Endothelial cell of umbilical vein (primary cell): ENCODE measurements around the gene DMD. TPM values are rescaled to one million over a fixed set of nuclear protein-coding genes. Genes with fewer than 3 reads are reported as not detected.

Experiments used
- BruUV-seq: library from RNA; stranded (reverse); fragments of 400-500 nt; replicated peaks from 2 replicates; lab custom pipeline; 2021; lab: Mats Ljungman, UMichigan
- CTCF ChIA-PET: fragments of 300-600, 350-600 bp; sonication (Branson Sonifier 250); formaldehyde crosslinking; loops from one replicate; lab custom pipeline; 2021; ENCODE audit warnings: antibody characterized with exemption, inconsistent platforms; lab: Charles Lee
- POLR2A ChIA-PET: fragments of 300-600, 350-600 bp; sonication (Branson Sonifier 250); formaldehyde crosslinking; loops from one replicate; lab custom pipeline; 2021; ENCODE audit warnings: antibody characterized with exemption, inconsistent platforms; lab: Charles Lee
- DNase-seq: peaks from one replicate; pipeline ENCODE4 v3.0.0-alpha.2; 2011; ENCODE audit warnings: low read depth, low spot score
- FAIRE-seq: peaks from 2 replicates; lab custom pipeline; 2011; peaks lifted over from hg19 to GRCh38; lab: Jason Lieb, UNC
- H2AFZ ChIP-seq: 2 replicates; pipeline ENCODE4 v1.6.0; 2012; ENCODE audit warnings: low read depth, low read length, control low read depth, inconsistent platforms
- H3K27ac ChIP-seq: 2 replicates; pipeline ENCODE4 v1.5.1; 2011; ENCODE audit warnings: low read depth, mild to moderate bottlenecking, control low read depth, low read length, moderate library complexity; ENCODE audit not compliant: insufficient read depth
- H3K27me3 ChIP-seq, 2 experiments: 2 replicates each; pipeline versions ENCODE4 v1.6.0 to v1.6.1; 2011; ENCODE audit warnings: low read length in 2 of 2, mixed read lengths in 1 of 2; ENCODE audit not compliant: control insufficient read depth in 2 of 2, insufficient read depth in 2 of 2
- H3K36me3 ChIP-seq, 2 experiments: 2 replicates in 1 of 2; 3 replicates in 1 of 2; pipeline ENCODE4 v1.5.1; 2011; ENCODE audit warnings: low read length in 2 of 2, mild to moderate bottlenecking in 1 of 2, moderate library complexity in 1 of 2; ENCODE audit not compliant: control insufficient read depth in 2 of 2, insufficient read depth in 2 of 2; ENCODE audit errors: extremely low read depth in 1 of 2
- H3K4me1 ChIP-seq: 3 replicates; pipeline ENCODE4 v1.5.1; 2011; ENCODE audit warnings: mild to moderate bottlenecking, low read length; ENCODE audit not compliant: control insufficient read depth, insufficient read depth; ENCODE audit errors: extremely low read depth
- H3K4me2 ChIP-seq: 2 replicates; pipeline ENCODE4 v1.6.1; 2011; ENCODE audit warnings: low read length, control low read depth, mixed read lengths; ENCODE audit not compliant: insufficient read depth
- H3K4me3 ChIP-seq, 3 experiments: fragments of 200-600 bp in 1 of 3; sonication (generic), shearing (Covaris generic) in 1 of 3; replicated peaks in 1 of 3; 2 replicates each; pipeline ENCODE4 v1.5.1; 2011 to 2016; ENCODE audit warnings: control low read depth in 3 of 3, low read length in 3 of 3, mild to moderate bottlenecking in 2 of 3, inconsistent platforms in 1 of 3, low read depth in 1 of 3, moderate library complexity in 1 of 3; ENCODE audit not compliant: insufficient read depth in 1 of 3
- H3K79me2 ChIP-seq: 2 replicates; pipeline ENCODE4 v1.6.0; 2012; ENCODE audit warnings: low read length, inconsistent platforms; ENCODE audit not compliant: control insufficient read depth, insufficient read depth
- H3K9ac ChIP-seq: replicated peaks from 2 replicates; pipeline ENCODE3; 2011; ENCODE audit warnings: low read length, control low read depth; ENCODE audit not compliant: insufficient read depth; ENCODE audit errors: extremely low read depth
- H3K9me1 ChIP-seq: replicated peaks from 3 replicates; pipeline ENCODE4 v1.6.0; 2011; ENCODE audit warnings: mild to moderate bottlenecking, low read length; ENCODE audit not compliant: control insufficient read depth, insufficient read depth; ENCODE audit errors: extremely low read depth
- H3K9me3 ChIP-seq: replicated peaks from 2 replicates; pipeline ENCODE4 v1.5.1; 2012; ENCODE audit warnings: low read length, inconsistent platforms; ENCODE audit not compliant: control insufficient read depth, insufficient read depth
- H4K20me1 ChIP-seq: replicated peaks from 2 replicates; pipeline ENCODE3; 2011; ENCODE audit warnings: mild to moderate bottlenecking, low read length; ENCODE audit not compliant: control insufficient read depth, insufficient read depth; ENCODE audit errors: extremely low read depth
- EZH2 ChIP-seq: IDR thresholded peaks from 2 replicates; pipeline ENCODE4 v1.6.1; 2012; ENCODE audit warnings: borderline replicate concordance, low read depth, mild to moderate bottlenecking, moderate library complexity, low read length, inconsistent platforms; ENCODE audit not compliant: severe bottlenecking
- FOS ChIP-seq: IDR thresholded peaks from 2 replicates; pipeline ENCODE4 v1.6.1; 2011; ENCODE audit warnings: mild to moderate bottlenecking, low read length, moderate library complexity, borderline replicate concordance; ENCODE audit not compliant: insufficient read depth
- GATA2 ChIP-seq: IDR thresholded peaks from 2 replicates; pipeline ENCODE4 v1.7.0; 2011; ENCODE audit warnings: low read depth, mild to moderate bottlenecking, moderate library complexity, mixed read lengths, low read length; ENCODE audit not compliant: insufficient read length, insufficient read depth
- JUN ChIP-seq: IDR thresholded peaks from 2 replicates; pipeline ENCODE4 v1.6.1; 2011; ENCODE audit warnings: borderline replicate concordance, low read depth; ENCODE audit not compliant: insufficient read length, insufficient read depth
- MYC ChIP-seq: IDR thresholded peaks from one replicate; pipeline ENCODE4 v1.6.1; 2011; ENCODE audit warnings: mild to moderate bottlenecking, low read depth, low read length
- POLR2A ChIP-seq: IDR thresholded peaks from 2 replicates; pipeline ENCODE4 v1.6.1; 2012; ENCODE audit warnings: low read depth, mild to moderate bottlenecking, control low read depth, low read length
- POLR2AphosphoS5 ChIP-seq: IDR thresholded peaks from 2 replicates; pipeline ENCODE4 v1.6.1; 2012; ENCODE audit warnings: low read depth, mild to moderate bottlenecking, control low read depth, low read length, moderate library complexity; ENCODE audit not compliant: insufficient read depth
- dilution Hi-C: fragments of 300-500 bp; cut with MboI; formaldehyde crosslinking; loops from one replicate; pipeline ENCODE4 v1.15.0; 2019; ENCODE audit warnings: low sequenced_read_pairs; ENCODE audit not compliant: extremely low pct_ligation_motif_present
- intact Hi-C: fragments of 100-400 bp; cut with micrococcal nuclease; formaldehyde crosslinking; loops from one replicate; pipeline ENCODE4 v1.10.0; 2022
- polyA plus RNA-seq, 4 experiments: library from polyadenylated mRNA; depleted of rRNA in 3 of 4; stranded (reverse) in 3 of 4; unstranded in 1 of 4; fragments of >200 nt; gene quantifications; 2 replicates each; pipeline versions ENCODE4 v1.2.1 to v1.2.3, GENCODE V29; 2011 to 2012; ENCODE audit warnings: missing spikeins in 1 of 4
- total RNA-seq: library from RNA; stranded (reverse); gene quantifications from 2 replicates; pipeline ENCODE4 v1.2.3, GENCODE V29; 2021
- TF ChIP-seq, protein P1 (sequence below): IDR thresholded peaks from 2 replicates; pipeline ENCODE4 v1.6.1; 2011; ENCODE audit not compliant: insufficient read depth, insufficient read length
- TF ChIP-seq, protein P2 (sequence below), 2 donors: IDR thresholded peaks; 1 replicate in 1 of 2; 2 replicates in 1 of 2; pipeline ENCODE4 v1.5.1; 2011; ENCODE audit warnings: low read length in 2 of 2, mild to moderate bottlenecking in 2 of 2, moderate library complexity in 2 of 2, control low read depth in 1 of 2, inconsistent platforms in 1 of 2, low read depth in 1 of 2; ENCODE audit not compliant: insufficient read depth in 1 of 2; ENCODE audit errors: extremely low read depth in 1 of 2

Gene DMD
- total and polyA plus RNA-seq, 2 donors (not counting 3 experiments of a cell fraction or from before 2014, with no cell fraction given): 7.3 to 9.0 TPM

DNA sequence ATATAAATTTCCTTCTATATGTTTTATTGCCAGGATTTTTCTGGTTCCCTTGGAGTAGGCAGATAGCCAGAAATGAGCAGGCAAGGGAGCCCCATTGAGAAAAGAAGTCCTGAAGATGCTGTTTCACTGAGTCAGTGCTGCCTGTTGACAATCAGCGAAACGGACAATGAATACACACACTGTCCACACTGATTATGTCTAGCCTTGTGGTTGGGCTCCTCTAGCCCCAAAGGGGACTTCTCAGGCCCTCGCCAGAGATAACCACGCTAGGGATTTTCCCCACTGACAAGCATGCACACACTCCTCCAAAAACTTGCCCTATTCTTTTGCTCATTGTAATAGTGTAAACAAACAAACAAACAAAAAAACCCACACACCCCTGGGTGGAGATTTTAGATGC, 369.3 kb downstream of the DMD start:
- POLR2A ChIA-PET: no interaction called here
- no peak for FAIRE-seq
- DNase-seq: no peak

DNA sequence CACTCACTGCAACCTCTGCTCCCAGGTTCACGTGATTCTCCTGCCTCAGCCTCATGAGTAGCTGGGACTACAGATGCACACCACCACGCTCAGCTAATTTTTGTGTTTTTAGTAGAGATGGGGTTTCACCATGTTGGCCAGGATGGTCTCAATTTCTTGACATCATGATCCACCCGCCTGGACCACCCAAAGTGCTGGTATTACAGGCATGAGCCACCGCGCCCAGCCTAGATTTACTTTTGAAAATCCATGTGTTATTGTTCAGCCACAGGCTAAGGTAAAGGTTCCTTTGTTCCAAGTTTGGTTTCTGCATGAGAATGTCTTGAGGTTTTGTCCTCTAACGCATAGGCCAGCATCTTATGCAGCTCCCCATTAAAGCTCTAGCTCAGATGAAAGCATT, 371.6 kb downstream of the DMD start:
- no TSS peak for BruUV-seq
- no peak overlapping the region for H3K9ac ChIP-seq
- no peaks in the 10 kb centered on the region for H3K36me3 ChIP-seq
- no peak overlapping the region for H3K27ac ChIP-seq
- intact Hi-C loops (no loop called here), dilution Hi-C loops (no loop called here)
- no peaks in the 10 kb centered on the region for H4K20me1 ChIP-seq
- no peaks in the 10 kb centered on the region for H3K9me1 ChIP-seq
- ChIA-PET POLR2A (no interaction called here), CTCF (no interaction called here)
- no peak overlapping the region for H3K4me3 ChIP-seq
- H3K4me1 ChIP-seq: no peaks in the 10 kb centered on the region
- TF ChIP-seq GATA2: no peak
- no peak for TF ChIP-seq MYC
- TF ChIP-seq EZH2: no peak
- TF ChIP-seq, protein P1, sequence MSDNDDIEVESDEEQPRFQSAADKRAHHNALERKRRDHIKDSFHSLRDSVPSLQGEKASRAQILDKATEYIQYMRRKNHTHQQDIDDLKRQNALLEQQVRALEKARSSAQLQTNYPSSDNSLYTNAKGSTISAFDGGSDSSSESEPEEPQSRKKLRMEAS: no peak
- no peak for TF ChIP-seq FOS
- TF ChIP-seq, protein P2, sequence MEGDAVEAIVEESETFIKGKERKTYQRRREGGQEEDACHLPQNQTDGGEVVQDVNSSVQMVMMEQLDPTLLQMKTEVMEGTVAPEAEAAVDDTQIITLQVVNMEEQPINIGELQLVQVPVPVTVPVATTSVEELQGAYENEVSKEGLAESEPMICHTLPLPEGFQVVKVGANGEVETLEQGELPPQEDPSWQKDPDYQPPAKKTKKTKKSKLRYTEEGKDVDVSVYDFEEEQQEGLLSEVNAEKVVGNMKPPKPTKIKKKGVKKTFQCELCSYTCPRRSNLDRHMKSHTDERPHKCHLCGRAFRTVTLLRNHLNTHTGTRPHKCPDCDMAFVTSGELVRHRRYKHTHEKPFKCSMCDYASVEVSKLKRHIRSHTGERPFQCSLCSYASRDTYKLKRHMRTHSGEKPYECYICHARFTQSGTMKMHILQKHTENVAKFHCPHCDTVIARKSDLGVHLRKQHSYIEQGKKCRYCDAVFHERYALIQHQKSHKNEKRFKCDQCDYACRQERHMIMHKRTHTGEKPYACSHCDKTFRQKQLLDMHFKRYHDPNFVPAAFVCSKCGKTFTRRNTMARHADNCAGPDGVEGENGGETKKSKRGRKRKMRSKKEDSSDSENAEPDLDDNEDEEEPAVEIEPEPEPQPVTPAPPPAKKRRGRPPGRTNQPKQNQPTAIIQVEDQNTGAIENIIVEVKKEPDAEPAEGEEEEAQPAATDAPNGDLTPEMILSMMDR (IDR thresholded peaks at IDR 0.05; ENCODE audit: extremely low read depth in 1 of 2, insufficient read depth in 1 of 2, low read depth in 1 of 2, low read length in 2 of 2): no peak
- no peak for TF ChIP-seq POLR2AphosphoS5
- no peak for TF ChIP-seq JUN
- TF ChIP-seq POLR2A: no peak
- no peak overlapping the region for H2AFZ ChIP-seq
- DNase-seq: no peak
- H3K9me3 ChIP-seq: no peaks in the 10 kb centered on the region
- H3K27me3 ChIP-seq: no peaks in the 10 kb centered on the region
- no peaks in the 10 kb centered on the region for H3K79me2 ChIP-seq
- FAIRE-seq: no peak
- no peak overlapping the region for H3K4me2 ChIP-seq

More for the DNA sequence above, 369.3 kb downstream of the DMD start:
- dilution Hi-C loops: no loop called here
- H3K4me3 ChIP-seq: no peak overlapping the region
- no peaks in the 10 kb centered on the region for H3K79me2 ChIP-seq
- H3K9ac ChIP-seq: no peak overlapping the region
- CTCF ChIA-PET: no interaction called here
- H2AFZ ChIP-seq: no peak overlapping the region
- no peaks in the 10 kb centered on the region for H3K36me3 ChIP-seq
- no peaks in the 10 kb centered on the region for H3K4me1 ChIP-seq
- intact Hi-C loops: no loop called here
- H3K9me3 ChIP-seq: no peaks in the 10 kb centered on the region
- H3K9me1 ChIP-seq: no peaks in the 10 kb centered on the region
- no peak overlapping the region for H3K4me2 ChIP-seq
- no peaks in the 10 kb centered on the region for H3K27me3 ChIP-seq
- BruUV-seq: no TSS peak
- no peak overlapping the region for H3K27ac ChIP-seq
- TF ChIP-seq POLR2A (no peak), POLR2AphosphoS5 (no peak)
- no peaks in the 10 kb centered on the region for H4K20me1 ChIP-seq
